ENCODE measurements around the gene XCL1. TPM values are rescaled to one million over a fixed set of nuclear protein-coding genes. Genes with fewer than 3 reads are reported as not detected.
"Not testable (repeated sequence)": the region's sequence is repeated elsewhere in the genome, so short reads cannot be mapped to it uniquely, and the experiment has no call there.

Gene XCL1
- 0.06 and 0.33 TPM in 2 replicates for total RNA-seq (2014; rRNA removed; shearing (Covaris generic))

GRCh38 chr1:168576245-168576688, at the start of gene XCL1:
TSS of gene XCL1 (plus strand) at chr1:168576605. CDS start at chr1:168576638, 33 bp downstream.
- not testable (repeated sequence) for H3K4me3 ChIP-seq

GRCh38 chr1:168529518-168529917, 46.9 kb upstream of the XCL1 start:
- Histone ChIP-seq H3K27ac (no peak overlapping the region), H3K36me3 (no peaks in the 10 kb centered on the region), H3K27me3 (no peaks in the 10 kb centered on the region), H3K4me1 (peaks cover 9% of the 10 kb centered on the region), H3K4me3 (no peak overlapping the region), H3K9me3 (replicated peaks) (no peaks in the 10 kb centered on the region)
- no peak for DNase-seq

More at GRCh38 chr1:168576245-168576688, at the start of gene XCL1:
- H3K9me3 ChIP-seq (replicated peaks); H3K27ac ChIP-seq; DNase-seq; H3K4me1 ChIP-seq; H3K27me3 ChIP-seq; H3K36me3 ChIP-seq: not testable (repeated sequence)

GRCh38 chr1:168531615-168532345, 44.6 kb upstream of the XCL1 start:
- Histone ChIP-seq H3K27ac (no peak overlapping the region), H3K36me3 (no peaks in the 10 kb centered on the region), H3K4me1 (peaks cover 9% of the 10 kb centered on the region), H3K4me3 (no peak overlapping the region), H3K9me3 (replicated peaks) (no peaks in the 10 kb centered on the region; the same call in 1 of the 2 replicates), H3K27me3 (no peaks in the 10 kb centered on the region)
- DNase-seq = no peak

GRCh38 chr1:168535536-168535935, 40.9 kb upstream of the XCL1 start:
- Histone ChIP-seq H3K9me3 (replicated peaks) (no peaks in the 10 kb centered on the region; the same call in 1 of the 2 replicates), H3K27me3 (no peaks in the 10 kb centered on the region), H3K4me1 (peaks cover 7% of the 10 kb centered on the region), H3K36me3 (no peaks in the 10 kb centered on the region), H3K27ac (no peak overlapping the region), H3K4me3 (no peak overlapping the region)
- no peak for DNase-seq

- H3K27me3 ChIP-seq; DNase-seq; H3K27ac ChIP-seq; H3K36me3 ChIP-seq; H3K9me3 ChIP-seq (replicated peaks); H3K4me1 ChIP-seq; H3K4me3 ChIP-seq: not testable (repeated sequence)
Measured at GRCh38 chr1:168540798-168541197, 35.6 kb upstream of the XCL1 start.

GRCh38 chr1:168542978-168543377, 33.4 kb upstream of the XCL1 start:
- not testable (repeated sequence) for H3K36me3 ChIP-seq; H3K27me3 ChIP-seq; H3K4me1 ChIP-seq; H3K9me3 ChIP-seq (replicated peaks); DNase-seq; H3K27ac ChIP-seq; H3K4me3 ChIP-seq

- H3K4me3 ChIP-seq; H3K27ac ChIP-seq; DNase-seq; H3K4me1 ChIP-seq; H3K27me3 ChIP-seq; H3K9me3 ChIP-seq (replicated peaks); H3K36me3 ChIP-seq: not testable (repeated sequence)
Measured at GRCh38 chr1:168543840-168544498, 32.4 kb upstream of the XCL1 start, which contains the start of gene XCL2. TSS of gene XCL2 (minus strand) at chr1:168543997. CDS start at chr1:168543964, 33 bp downstream.

GRCh38 chr1:168545678-168546552, 30.5 kb upstream of the XCL1 start:
- not testable (repeated sequence) for H3K36me3 ChIP-seq; H3K4me1 ChIP-seq; H3K27ac ChIP-seq; H3K9me3 ChIP-seq (replicated peaks); H3K4me3 ChIP-seq; H3K27me3 ChIP-seq
- peak in 1 of 2 experiments; percentile 15 for DNase-seq

- H3K4me1 ChIP-seq; H3K9me3 ChIP-seq (replicated peaks); DNase-seq; H3K27ac ChIP-seq; H3K36me3 ChIP-seq; H3K4me3 ChIP-seq; H3K27me3 ChIP-seq: not testable (repeated sequence)
Measured at GRCh38 chr1:168546553-168546895, 29.9 kb upstream of the XCL1 start.

- DNase-seq = no peak
- Histone ChIP-seq H3K27me3 (no peaks in the 10 kb centered on the region), H3K4me3 (no peak overlapping the region), H3K36me3 (no peaks in the 10 kb centered on the region), H3K4me1 (peaks cover 7% of the 10 kb centered on the region; the same call in 1 of the 2 replicates), H3K27ac (no peak overlapping the region), H3K9me3 (replicated peaks) (no peaks in the 10 kb centered on the region)
Measured at GRCh38 chr1:168550971-168551370, 25.4 kb upstream of the XCL1 start.

- Histone ChIP-seq H3K27ac (no peak overlapping the region), H3K36me3 (no peaks in the 10 kb centered on the region), H3K27me3 (no peaks in the 10 kb centered on the region), H3K4me1 (peaks cover 7% of the 10 kb centered on the region; the same call in 1 of the 2 replicates), H3K9me3 (replicated peaks) (no peaks in the 10 kb centered on the region), H3K4me3 (no peak overlapping the region)
- no peak for DNase-seq
Measured at GRCh38 chr1:168551688-168552087, 24.7 kb upstream of the XCL1 start.

- no peak overlapping the region for H3K4me3 ChIP-seq
- no peaks in the 10 kb centered on the region for H3K9me3 ChIP-seq (replicated peaks)
- no peak overlapping the region for H3K27ac ChIP-seq
- no peaks in the 10 kb centered on the region for H3K36me3 ChIP-seq
- H3K27me3 ChIP-seq = no peaks in the 10 kb centered on the region
- DNase-seq = no peak
- peaks cover 12% of the 10 kb centered on the region; the same call in 1 of the 2 replicates for H3K4me1 ChIP-seq
Measured at GRCh38 chr1:168552961-168553360, 23.4 kb upstream of the XCL1 start.

- peak in 1 of 2 experiments; percentile 10 for DNase-seq
- Histone ChIP-seq H3K27ac (no peak overlapping the region), H3K4me3 (no peak overlapping the region), H3K9me3 (replicated peaks) (no peaks in the 10 kb centered on the region), H3K36me3 (no peaks in the 10 kb centered on the region), H3K27me3 (no peaks in the 10 kb centered on the region), H3K4me1 (peaks cover 12% of the 10 kb centered on the region; the same call in 1 of the 2 replicates)
Measured at GRCh38 chr1:168553680-168554553, 22.5 kb upstream of the XCL1 start.

All from SJCRH30 (cell line).